ENCODE results near the gene CTBP2. TPM values are rescaled to one million over a fixed set of nuclear protein-coding genes. Genes with fewer than 3 reads are reported as not detected.
A peak's percentile ranks its signal among the peaks of the same experiment; 100 is the strongest.

CTBP2 gene
- total RNA-seq, 1 experiment from 2014 or later: 212 TPM

GRCh38 chr10:125107166-125107949, 53.0 kb downstream of the CTBP2 start:
- peaks cover 0 to 4% of the 10 kb centered on the region in 2 experiments; a peak in 3 of 5 replicates for H3K9me3 Mint-ChIP-seq
- H2AFZ ChIP-seq (ENCODE audit: low read length): no peak overlapping the region
- TF ChIP-seq CTCF (conservative IDR thresholded peaks at IDR 0.05): no peak
- H2BK120ac ChIP-seq (ENCODE audit: low read depth, low read length, poor library complexity, severe bottlenecking): no peak overlapping the region
- no peak overlapping the region for H4K8ac ChIP-seq (replicated peaks; ENCODE audit: insufficient read length, low read depth, low read length)
- H3K36me3 Mint-ChIP-seq (ENCODE audit: insufficient read depth in 1 of 3, low read depth in 3 of 3): peaks cover 56 to 79% (median 76%) of the 10 kb centered on the region in 3 experiments
- no peak for DNase-seq
- peaks cover 50 to 54% of the 10 kb centered on the region in 2 experiments for H3K4me1 Mint-ChIP-seq
- H3K9ac ChIP-seq (ENCODE audit: extremely low read depth, insufficient read length, low read length): no peak overlapping the region
- no peaks in the 10 kb centered on the region for H3K9me3 ChIP-seq (ENCODE audit: control insufficient read depth, low read depth, low read length)
- H3K14ac ChIP-seq (ENCODE audit: insufficient read depth, low read length): no peak overlapping the region
- H3K4me2 ChIP-seq (ENCODE audit: insufficient read depth, insufficient read length, low read length): no peak overlapping the region
- H4K5ac ChIP-seq (ENCODE audit: insufficient read length, low read depth, low read length): no peak overlapping the region
- peaks cover 83% of the 10 kb centered on the region; the same call in 1 of the 2 replicates for H3K79me2 ChIP-seq (ENCODE audit: insufficient read depth, low read length)
- no peak overlapping the region for H3K23ac ChIP-seq (ENCODE audit: insufficient read length, low read depth, low read length)
- no peak overlapping the region for H2BK15ac ChIP-seq (ENCODE audit: low read depth, low read length)
- H3K18ac ChIP-seq (ENCODE audit: insufficient read length, low read depth, low read length): no peak overlapping the region
- H3T11ph ChIP-seq (ENCODE audit: low read length): no peak overlapping the region
- peaks cover 22% of the 10 kb centered on the region for H3K4me1 ChIP-seq (ENCODE audit: insufficient read depth, low read length)
- peaks cover 1% of the 10 kb centered on the region; the same call in 1 of the 2 replicates for H3K27me3 Mint-ChIP-seq (ENCODE audit: low read depth)
- H2BK12ac ChIP-seq (ENCODE audit: insufficient read length, low read depth, low read length): no peak overlapping the region
- no peak overlapping the region for H2BK20ac ChIP-seq (ENCODE audit: low read depth, low read length, poor library complexity, severe bottlenecking)
- WGBS (ENCODE audit: extremely low coverage, insufficient read length, low lambda C conversion rate): no CpG with 5 or more reads among the region's 10 CpGs
- H3K27me3 ChIP-seq (ENCODE audit: insufficient read depth, low read length): no peaks in the 10 kb centered on the region
- H3K27ac ChIP-seq (ENCODE audit: insufficient read length, low read depth, low read length): no peak overlapping the region
- peak overlapping the region in 1 of 3 experiments; percentile 62; a peak in 3 of 7 replicates for H3K27ac Mint-ChIP-seq
- no peak overlapping the region for H3K56ac ChIP-seq (ENCODE audit: insufficient read length, low read depth, low read length)
- H3K4ac ChIP-seq (ENCODE audit: low read depth, low read length): no peak overlapping the region
- no peak overlapping the region for H3K4me3 Mint-ChIP-seq
- H3K79me1 ChIP-seq (ENCODE audit: insufficient read depth, low read depth, low read length, poor library complexity, severe bottlenecking): peaks cover 3% of the 10 kb centered on the region
- peaks cover 11% of the 10 kb centered on the region for H4K20me1 ChIP-seq (ENCODE audit: control insufficient read depth, insufficient read depth, insufficient read length)
- H4K91ac ChIP-seq (ENCODE audit: insufficient read length, low read depth, low read length): no peak overlapping the region
- H2AK5ac ChIP-seq (ENCODE audit: insufficient read length, low read length): no peak overlapping the region
- H2BK5ac ChIP-seq (ENCODE audit: insufficient read length, low read length): no peak overlapping the region
- H3K23me2 ChIP-seq (ENCODE audit: insufficient read length, low read depth, low read length, poor library complexity, severe bottlenecking): no peaks in the 10 kb centered on the region
